ENCODE data around the gene NPC1L1.

DNA sequence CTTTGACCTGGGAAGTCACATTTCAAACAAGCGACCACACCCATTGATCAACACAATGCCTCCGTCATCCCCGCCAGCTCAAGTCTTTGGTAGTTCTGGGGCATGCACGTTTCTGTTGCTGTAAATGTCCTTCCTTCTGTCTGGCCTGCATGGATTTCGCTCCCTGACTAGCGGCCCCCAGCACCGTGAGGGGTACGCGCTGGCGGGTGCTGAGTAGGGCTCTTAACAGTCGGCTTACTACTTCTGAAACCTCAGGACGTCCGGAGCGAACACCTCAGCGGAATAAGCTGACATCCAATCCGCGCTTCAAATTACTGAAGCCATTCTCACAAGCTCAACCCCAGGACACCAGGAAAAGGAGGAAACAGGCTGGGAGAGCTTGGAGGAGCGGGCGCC lies 51.2 kb downstream of the NPC1L1 start:
- TF ChIP-seq, protein P1, sequence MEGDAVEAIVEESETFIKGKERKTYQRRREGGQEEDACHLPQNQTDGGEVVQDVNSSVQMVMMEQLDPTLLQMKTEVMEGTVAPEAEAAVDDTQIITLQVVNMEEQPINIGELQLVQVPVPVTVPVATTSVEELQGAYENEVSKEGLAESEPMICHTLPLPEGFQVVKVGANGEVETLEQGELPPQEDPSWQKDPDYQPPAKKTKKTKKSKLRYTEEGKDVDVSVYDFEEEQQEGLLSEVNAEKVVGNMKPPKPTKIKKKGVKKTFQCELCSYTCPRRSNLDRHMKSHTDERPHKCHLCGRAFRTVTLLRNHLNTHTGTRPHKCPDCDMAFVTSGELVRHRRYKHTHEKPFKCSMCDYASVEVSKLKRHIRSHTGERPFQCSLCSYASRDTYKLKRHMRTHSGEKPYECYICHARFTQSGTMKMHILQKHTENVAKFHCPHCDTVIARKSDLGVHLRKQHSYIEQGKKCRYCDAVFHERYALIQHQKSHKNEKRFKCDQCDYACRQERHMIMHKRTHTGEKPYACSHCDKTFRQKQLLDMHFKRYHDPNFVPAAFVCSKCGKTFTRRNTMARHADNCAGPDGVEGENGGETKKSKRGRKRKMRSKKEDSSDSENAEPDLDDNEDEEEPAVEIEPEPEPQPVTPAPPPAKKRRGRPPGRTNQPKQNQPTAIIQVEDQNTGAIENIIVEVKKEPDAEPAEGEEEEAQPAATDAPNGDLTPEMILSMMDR (IDR thresholded peaks at IDR 0.05; ENCODE audit: low read depth, low read length), result no peak
- TF ChIP-seq POLR2A (IDR thresholded peaks at IDR 0.05; ENCODE audit: extremely low read depth, insufficient read length) (no peak), MYC (IDR thresholded peaks at IDR 0.05; ENCODE audit: low read depth, low read length) (no peak)
